Measurements from ENCODE around the gene JMJD4.
"Not testable (repeated sequence)": the region's sequence is repeated elsewhere in the genome, so short reads cannot be mapped to it uniquely, and the experiment has no call there.

The JMJD4 gene

DNA sequence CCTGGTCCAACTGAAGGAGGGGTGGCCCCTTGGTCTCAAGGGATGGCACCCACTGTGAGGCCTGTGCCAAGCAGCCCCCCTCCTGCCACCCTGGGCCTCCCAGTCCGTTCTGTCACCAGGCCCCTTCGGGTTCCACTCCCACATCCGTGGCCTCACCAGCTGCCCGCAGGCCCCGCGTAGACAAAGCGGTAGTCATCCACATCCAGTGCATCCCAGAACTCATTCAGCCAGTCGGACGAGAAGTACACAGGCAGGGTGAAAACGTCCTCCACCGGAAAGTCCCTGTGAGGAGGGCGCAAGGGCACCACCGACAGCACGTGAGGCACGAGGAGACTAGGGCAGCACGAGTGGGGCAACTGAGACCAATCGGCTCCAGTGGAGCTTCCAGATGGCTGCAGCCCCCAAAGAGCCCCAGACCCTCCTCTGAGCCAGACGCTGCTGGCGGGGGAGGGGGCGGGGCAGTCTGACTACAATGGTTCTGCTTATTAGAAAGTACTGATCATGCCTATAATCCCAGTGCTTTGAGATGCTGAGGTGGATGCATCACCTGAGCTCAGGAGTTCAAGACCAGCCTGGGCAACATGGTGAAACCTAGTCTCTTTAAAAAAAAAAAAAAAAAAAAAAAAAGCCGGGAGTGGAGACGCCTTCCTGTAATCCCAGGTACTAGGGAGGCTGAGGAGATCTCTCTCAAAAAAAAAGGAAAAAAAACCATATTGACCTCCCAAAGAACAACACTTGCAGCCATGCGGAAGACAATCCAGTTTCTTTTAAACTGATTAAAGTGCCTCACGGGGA is 1.2 kb downstream of the JMJD4 start:
- in situ Hi-C loops (cut with MboI; ENCODE audit: low sequenced_read_pairs), result no loop called here

- in situ Hi-C loops (cut with MboI; ENCODE audit: low sequenced_read_pairs), result no loop called here
These were observed 1.8 kb downstream of the JMJD4 start for GRCh38 chr1:227733309-227733705.

GRCh38 chr1:227732586-227733308 is 2.4 kb downstream of the JMJD4 start:
- in situ Hi-C loops (cut with MboI; ENCODE audit: low sequenced_read_pairs), result no loop called here

DNA sequence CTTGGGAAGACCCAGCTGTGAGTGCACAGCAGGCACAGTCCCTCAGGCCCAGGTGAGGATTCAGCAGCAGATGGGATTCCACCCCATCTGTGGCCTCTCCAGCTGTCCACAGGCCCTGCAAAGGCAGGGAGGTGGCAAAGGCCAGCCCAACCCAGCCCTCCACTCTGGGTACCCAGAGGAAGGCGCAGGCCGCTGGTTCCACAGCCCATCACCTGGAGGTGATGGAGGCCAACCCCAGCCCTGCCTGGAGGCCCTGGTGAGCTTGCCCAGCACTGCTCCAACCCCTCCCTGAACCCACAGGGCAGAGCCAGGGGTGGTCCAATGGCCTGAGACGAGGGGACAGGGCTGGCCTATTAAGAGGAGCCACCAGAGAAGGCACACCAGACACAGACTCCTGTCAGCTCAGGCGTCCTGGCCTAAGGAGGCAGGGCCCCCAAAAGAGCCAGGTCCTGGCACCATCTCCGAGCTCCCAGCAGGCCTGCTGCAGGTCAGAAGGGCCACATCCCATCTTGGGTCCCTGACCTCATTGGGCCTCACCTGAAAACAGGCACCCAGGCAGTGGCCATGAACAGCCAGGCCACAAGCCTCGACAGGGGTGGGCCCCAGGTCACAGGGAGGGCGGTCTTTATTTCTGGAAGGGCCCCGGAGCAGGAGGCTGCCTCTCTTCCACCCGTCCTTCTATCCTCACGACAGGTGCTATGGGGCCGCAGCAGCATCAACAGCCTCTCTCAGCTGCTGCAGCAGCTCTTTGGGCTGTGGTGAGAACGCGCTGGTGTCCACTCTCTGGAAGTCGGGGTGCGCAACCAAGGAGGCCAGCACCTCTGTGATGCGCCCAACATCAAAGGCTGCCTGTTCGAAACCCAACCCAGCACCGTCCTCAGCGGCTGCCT is 3.2 kb downstream of the JMJD4 start:
- in situ Hi-C loops (cut with MboI; ENCODE audit: low sequenced_read_pairs), result no loop called here

- in situ Hi-C loops (cut with MboI; ENCODE audit: low sequenced_read_pairs), result no loop called here
These were observed 3.8 kb downstream of the JMJD4 start for GRCh38 chr1:227731241-227731677.

GRCh38 chr1:227730630-227731151 is 4.4 kb downstream of the JMJD4 start:
- in situ Hi-C loops (cut with MboI; ENCODE audit: low sequenced_read_pairs), result no loop called here

DNA sequence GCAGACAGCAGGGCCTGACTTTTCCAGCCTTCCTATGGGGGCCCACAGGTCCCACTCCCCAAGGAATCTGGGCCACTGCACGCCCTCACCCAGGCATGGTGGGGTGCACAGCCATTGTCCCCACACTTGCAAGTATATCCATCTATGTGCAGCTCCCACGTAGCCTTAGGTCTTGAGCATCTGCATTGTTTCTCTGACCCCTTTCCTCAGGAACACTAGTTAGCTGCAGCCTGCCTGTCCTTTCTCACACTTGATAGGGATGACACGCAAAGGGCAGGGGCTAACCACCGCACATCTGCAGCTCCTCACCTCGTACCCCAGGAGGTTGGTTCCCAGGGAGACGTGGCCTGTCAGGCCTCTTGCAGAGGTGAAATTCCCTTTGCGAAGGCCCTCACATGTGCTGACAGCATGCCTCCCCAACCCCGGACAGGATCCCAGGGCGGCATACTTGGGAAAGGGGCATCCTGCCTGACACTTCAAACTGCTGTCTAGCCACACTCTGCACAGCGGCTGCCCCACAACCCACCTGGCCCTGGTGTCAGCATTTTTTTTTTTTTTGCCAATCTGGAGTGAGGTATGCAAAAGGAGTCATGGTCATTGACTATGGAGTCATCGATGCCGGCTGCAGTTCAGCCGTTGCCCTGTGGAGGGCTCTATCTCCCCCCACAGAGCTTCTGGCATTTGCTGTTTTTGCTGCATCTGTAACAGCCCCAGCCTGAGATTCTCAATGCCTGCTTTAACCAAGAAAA is 5.0 kb downstream of the JMJD4 start:
- in situ Hi-C loops (cut with MboI; ENCODE audit: low sequenced_read_pairs), result no loop called here

GRCh38 chr1:227729144-227729880 is 5.8 kb downstream of the JMJD4 start:
- in situ Hi-C loops (cut with MboI; ENCODE audit: low sequenced_read_pairs), result no loop called here

DNA sequence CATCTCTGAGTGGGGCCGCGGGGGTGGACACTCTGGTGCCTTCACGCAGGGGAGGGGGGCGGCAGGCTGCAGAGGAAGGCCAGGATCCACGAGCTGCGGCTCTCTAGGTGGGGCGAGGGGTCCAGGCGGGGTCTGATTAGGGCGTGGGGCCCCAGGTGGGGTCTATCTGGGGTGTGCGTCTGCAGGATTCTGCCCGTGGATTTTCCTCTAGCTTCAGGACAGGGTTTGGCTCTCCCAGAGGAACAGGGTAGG is 6.3 kb downstream of the JMJD4 start:
- in situ Hi-C loops (cut with MboI; ENCODE audit: low sequenced_read_pairs), result no loop called here

DNA sequence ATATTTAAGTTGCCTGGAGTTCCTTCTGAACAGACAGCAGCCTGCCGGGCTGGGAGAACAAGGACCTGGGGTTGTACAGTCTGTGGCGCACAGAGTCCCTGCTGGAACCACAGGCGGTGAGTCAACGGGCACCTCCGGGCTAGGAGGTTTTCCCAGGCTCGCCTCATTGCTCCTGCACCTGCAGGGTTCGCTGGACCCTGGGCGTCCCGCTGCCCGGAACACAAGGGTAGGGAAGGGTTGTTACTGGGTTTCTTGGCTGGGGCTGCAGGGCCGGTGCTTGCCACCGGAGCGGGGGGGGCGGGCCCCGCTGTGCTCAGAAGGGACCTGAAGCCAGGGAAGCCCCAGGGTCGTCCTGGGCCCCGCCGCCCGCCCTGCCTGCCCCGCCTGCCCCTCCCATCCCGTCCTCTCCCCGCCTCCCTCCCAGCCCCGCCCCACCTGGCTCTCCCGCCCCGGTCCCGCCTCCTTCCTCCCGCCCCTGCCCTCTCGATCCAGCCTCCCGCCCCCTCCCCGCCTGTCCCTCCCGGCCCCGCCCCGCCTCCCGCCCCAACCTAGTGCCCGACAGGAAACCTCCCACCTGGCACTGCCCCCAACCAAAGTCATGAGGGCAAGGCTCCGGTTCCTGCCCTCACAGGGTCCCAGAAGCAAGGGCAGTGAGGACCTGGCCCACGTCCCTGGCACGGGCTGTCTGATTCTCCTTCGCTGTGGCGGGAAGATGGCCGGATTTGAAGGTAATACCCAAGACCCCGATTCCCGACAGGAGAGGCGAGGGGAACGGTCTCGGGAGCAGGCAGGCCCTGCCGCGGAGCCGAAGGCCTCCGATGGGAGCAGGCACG is 6.8 kb downstream of the JMJD4 start:
- in situ Hi-C loops (cut with MboI; ENCODE audit: low sequenced_read_pairs), result no loop called here

GRCh38 chr1:227726924-227727599 is 8.0 kb downstream of the JMJD4 start:
- in situ Hi-C loops (cut with MboI; ENCODE audit: low sequenced_read_pairs), result no loop called here

DNA sequence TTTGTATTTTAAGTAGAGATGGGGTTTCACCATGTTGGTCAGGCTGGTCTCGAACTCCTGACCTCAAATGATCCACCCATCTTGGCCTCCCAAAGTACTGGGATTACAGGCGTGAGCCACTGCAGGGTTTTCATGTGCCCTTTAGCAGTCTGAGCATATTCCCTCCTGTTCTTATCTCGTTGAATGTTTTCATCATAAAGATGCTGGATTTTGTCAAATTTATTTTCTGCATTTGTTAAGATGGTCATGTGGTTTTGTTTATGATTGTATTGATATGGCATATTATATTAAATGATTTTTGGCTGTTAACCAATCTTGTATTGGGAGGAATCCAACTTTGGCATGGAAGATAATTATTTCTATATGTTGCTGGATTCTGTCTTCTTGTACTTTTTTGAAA is 8.8 kb downstream of the JMJD4 start:
- in situ Hi-C loops (cut with MboI; ENCODE audit: low sequenced_read_pairs), result no loop called here

DNA sequence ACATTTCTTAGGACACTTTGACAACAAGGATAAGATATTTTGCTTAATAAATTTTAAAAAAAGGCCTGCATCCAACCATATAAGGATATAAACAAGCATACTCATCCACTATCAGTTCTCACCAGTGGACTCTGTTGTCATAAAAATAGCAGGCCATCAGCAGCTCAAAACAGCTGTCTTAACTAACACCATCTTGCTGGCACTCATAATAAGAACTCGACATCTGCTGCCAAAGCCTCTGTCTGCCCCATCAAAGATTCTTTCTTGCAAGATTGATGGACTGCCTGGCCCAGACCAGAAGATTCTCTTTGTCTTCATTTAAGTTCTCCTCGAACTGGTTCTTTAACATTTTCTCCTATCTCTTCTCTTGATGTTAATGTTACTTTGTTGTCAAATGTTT is 10.1 kb downstream of the JMJD4 start:
- in situ Hi-C loops (cut with MboI; ENCODE audit: low sequenced_read_pairs), result no loop called here

GRCh38 chr1:227723474-227723873 is 11.6 kb downstream of the JMJD4 start:
- in situ Hi-C loops (cut with MboI; ENCODE audit: low sequenced_read_pairs), result no loop called here

DNA sequence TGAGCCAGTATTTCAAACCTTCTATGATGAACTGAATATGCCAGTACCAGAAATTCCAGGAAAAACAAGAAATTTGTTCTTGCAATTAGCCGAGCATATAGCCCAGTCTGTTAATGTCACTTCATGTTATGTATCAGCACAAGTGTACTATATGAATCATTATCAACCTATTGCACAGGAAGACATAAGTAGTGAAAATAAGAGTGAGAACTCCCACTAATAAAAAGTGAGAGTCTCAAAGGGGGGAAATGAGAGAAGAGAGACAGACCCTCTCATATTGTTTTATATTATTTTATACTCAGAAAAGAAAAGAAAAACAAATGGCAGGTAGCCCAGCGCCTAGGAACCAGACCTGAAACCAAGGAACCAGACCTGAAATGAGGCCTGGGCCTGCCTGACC is 16.2 kb downstream of the JMJD4 start:
- in situ Hi-C loops (cut with MboI; ENCODE audit: low sequenced_read_pairs), result no loop called here

DNA sequence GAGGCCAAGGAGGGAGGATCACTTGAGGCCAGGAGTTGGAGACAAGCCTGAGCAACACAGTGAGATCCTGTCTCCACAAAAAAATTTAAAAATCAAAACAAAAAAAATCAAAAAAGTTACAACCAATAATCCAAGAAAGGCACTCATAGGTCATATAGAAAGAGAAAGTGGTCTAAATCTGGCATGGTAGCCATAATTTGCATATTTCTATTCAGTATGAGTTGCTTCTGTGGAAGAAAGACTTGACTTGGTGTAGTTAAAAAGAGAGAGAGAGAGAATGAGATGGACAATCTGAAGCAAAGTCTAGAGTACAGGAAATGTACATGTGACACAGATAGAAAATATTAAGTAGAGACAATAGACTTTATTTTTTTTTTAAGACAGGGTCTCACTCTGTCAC is 22.5 kb downstream of the JMJD4 start:
- in situ Hi-C loops (cut with MboI; ENCODE audit: low sequenced_read_pairs), result no loop called here

- in situ Hi-C loops (cut with MboI; ENCODE audit: low sequenced_read_pairs), result not testable (repeated sequence)
These were observed 24.6 kb downstream of the JMJD4 start for GRCh38 chr1:227710474-227710873.

DNA sequence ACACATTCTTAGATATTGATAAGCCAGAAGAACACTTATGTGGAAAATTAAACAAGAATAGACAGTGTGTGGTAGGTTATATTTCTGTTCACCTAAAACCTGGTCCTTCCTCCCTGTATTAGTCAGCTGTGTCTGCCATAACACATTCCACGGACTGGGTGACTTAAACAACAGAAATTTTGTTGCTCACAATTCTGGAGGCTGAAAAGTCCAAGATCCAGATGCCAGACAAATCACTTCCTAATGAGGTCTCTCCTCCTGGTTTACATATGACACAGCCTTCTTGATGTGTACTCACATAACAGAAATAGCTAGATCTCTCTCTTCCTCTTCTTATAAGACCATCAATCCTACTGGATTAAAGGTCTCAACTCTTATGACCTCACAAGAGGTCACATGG is 25.7 kb downstream of the JMJD4 start:
- in situ Hi-C loops (cut with MboI; ENCODE audit: low sequenced_read_pairs), result no loop called here

GRCh38 chr1:227707846-227708245 is 27.3 kb downstream of the JMJD4 start:
- in situ Hi-C loops (cut with MboI; ENCODE audit: low sequenced_read_pairs), result no loop called here

All from HL-60/S4 treated with retinoic acid at 250 ng/mL for 4 days and 3 days (cell line).